ENCODE measurements around the gene MEGF6.

- no peak for TF ChIP-seq CTCF (IDR thresholded peaks at IDR 0.05; ENCODE audit: poor library complexity)
- no peak for TF ChIP-seq EZH2 (IDR thresholded peaks at IDR 0.05; ENCODE audit: borderline replicate concordance)
- no peak for TF ChIP-seq EZH2phosphoT487 (IDR thresholded peaks at IDR 0.05; ENCODE audit: low read depth, severe bottlenecking, unreplicated experiment)
Observed at GRCh38 chr1:3478187-3478586, 133.1 kb downstream of the MEGF6 start.

Measured in hepatocyte (in vitro differentiated cells).